HG03280 (cell line): Measurements from ENCODE around the gene OR52A1.
A peak's percentile ranks its signal among the peaks of the same experiment; 100 is the strongest.

ENCODE experiments used
- ATAC-seq: cut with Tn5 transposase; IDR thresholded peaks from one replicate; pipeline ENCODE4 v1.9.1; 2021; ENCODE audit warnings: mild to moderate bottlenecking, moderate library complexity; ENCODE audit not compliant: unreplicated experiment

The OR52A1 gene

DNA sequence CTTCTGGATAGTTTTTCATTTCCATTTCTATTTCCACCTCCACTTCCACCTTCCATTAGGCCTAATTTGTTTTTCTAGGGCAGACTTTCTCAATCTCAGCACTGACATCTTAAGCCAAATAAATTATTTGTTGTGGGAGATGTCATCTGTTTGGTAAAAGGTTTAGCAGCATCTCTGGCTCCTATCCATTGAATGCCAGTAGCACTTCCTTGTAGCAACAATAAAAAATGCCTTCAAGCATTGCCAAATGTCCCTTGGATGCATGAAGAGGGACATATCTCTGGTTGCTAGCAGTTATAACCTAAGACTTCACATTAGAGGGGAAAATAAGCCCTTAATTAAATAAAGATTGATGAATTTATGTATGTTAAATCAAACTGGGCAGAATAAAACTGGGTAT is 18.3 kb downstream of the OR52A1 start:
- ATAC-seq = no peak

DNA sequence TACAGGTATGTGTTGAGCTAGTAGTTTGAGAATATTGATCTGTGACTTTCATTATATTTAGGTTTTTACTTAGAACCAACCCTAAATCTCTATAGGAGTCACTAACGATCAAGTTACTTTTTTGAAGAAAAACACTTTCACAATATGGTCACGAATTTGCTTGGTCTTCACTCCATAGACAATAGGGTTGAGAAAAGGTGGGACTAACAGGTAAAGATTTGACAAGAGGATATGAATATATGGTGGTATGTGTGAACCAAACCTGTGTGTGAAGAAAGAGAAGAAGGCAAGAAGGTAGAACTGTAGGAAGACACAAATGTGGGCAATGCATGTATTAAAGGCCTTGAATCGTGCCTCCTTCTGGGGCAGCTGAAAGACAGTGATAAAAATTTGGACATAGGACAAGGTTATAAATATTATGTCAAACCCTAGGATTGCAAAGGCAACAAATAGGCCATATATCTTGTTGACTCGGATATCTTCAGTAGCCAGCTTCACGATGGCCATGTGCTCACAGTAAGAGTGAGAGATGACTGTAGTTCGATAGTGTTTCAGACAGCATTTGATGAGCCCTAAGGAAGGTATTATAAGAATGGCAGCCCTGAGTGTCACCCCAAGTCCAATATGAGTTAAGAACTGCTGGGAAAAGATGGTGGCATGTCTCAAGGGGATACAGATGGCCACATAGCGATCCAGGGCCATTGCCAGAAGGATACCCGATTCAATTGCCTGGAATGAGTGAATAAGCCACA is 22.8 kb downstream of the OR52A1 start:
- no peak for ATAC-seq

DNA sequence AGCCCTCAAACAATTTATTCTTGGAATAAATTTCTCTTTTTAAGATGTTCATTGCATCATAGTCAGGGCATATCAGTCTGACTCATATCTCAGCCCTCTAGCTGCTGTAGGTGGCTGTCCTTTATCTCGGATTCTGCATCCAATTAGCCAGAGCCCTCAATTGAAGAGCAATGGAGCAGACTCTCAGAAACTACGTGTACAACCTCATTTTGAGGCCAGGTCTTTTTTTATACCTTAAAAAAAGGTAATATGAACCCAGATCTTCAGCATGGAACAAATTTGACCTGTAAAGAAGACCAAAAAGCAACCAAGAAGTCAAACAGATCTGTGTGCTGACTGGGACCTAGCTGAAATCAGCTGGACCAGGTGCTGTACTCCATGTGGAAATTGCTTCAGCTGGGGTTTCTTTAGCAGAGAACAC is 25.1 kb downstream of the OR52A1 start:
- ATAC-seq = no peak

DNA sequence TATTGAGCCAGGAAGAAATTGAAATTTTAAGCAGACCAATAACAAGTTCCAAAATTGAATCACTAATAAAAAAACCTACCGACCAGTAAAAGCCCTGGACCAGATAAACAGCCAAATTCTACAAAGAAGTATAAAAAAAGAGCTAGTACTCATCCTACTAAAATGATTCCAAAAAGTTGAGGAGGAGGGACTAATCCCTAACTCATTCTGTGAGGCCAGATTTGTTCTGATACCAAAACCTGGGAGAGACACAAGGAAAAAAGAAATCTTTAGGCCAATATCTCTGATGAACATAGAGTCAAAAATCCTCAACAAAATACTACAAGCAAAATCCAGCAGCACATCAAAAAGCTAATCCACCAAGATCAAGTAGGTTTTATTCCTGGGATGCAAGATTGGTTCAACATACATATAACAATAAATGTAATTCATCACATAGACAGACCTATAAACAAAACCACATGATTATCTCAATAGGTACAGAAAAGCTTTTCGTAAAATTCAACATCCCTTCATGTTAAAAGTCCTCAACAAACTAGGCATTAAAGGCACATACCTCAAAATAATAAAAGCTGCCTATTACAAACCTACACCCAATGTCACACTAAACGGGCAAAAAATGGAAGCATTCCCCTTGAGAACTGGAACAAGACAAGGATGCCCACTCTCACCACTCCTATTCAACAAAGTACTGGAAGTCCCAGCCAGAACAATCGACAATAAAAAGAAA is 29.5 kb downstream of the OR52A1 start:
- ATAC-seq = no peak

DNA sequence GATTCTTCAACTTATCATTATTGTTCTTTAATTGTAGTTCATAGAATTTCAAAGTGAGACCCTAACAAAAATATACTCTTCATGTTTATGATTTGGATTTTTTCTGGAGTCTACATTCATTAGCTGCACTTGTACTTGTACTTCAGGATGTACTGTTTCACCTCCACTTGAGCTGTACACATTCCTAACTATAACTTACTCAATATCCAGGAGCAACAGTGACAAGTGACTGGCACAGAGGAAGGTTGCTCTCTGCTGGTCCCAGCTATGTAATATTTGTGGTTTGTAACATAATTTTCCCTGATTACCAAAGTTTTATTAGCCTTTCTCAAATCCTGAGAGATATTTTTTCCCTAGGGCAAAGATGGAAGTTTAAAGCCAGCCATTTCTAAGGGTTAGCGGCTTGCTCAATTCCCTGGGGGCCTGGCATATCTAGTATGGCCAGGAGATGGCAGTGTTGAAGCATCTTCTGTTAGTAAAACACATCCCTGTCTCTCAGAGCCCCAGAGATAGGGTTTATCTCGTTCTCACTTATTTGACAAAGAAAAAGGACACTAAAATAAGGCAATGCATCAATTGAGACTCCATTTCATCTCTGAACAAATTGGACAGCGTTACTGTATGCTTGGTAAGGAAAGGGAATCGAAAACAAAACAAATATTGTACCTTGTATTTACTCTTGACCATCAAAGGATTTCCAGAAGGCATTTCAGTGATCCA is 30.6 kb downstream of the OR52A1 start:
- peak; percentile 95 for ATAC-seq

DNA sequence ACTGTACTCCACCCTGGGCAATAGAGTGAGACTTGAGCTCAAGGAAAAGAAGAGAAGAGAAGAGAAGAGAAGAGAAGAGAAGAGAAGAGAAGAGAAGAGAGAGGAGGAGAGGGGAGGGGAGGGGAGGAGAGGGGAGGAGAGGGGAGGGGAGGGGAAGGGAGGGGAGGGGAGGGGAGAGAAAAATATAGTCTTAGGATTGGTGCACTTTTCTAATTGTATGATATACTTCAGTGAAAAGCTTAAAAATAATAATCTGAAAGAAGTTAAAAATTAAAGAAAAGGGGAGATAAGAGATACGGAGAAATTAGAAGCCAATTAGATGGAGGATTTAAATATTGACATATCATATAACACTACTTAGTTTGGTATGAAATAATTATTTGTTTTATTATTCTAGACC is 35.7 kb downstream of the OR52A1 start:
- no peak for ATAC-seq

DNA sequence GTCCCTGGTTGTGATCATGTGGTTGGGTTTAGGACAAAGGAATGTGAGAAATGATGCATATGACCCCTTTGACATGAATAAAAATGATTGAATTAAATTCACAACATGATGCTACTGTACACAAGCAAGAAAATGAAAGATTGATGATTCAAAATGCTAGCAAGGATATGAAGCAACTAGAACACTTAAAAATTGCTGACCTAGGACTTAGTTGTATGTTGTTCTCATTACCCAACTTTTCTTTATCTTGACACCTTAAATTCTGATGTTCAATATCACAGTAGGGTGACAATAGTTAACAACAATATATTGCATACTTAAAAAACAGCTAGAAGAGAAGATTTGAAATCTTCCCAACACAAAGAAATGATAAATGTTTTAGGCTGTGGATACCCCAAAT is 37.0 kb downstream of the OR52A1 start:
- no peak for ATAC-seq

DNA sequence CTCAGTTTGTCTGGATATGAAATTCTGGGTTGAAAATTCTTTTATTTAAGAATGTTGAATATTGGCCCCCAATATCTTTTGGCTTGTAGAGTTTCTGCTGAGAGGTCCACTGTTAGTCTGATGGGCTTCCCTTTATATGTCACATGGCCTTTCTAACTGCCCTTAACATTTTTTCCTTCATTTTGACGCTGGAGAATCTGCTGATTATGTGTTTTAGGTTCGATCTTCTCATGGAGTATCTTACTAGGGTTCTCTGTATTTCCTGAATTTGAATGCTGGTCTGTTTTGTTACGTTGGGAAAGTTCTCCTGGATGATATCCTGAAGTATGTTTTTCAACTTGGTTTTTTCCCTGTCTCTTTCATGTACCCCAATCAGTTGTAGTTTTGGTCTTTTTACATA is 39.2 kb downstream of the OR52A1 start:
- ATAC-seq = no peak

DNA sequence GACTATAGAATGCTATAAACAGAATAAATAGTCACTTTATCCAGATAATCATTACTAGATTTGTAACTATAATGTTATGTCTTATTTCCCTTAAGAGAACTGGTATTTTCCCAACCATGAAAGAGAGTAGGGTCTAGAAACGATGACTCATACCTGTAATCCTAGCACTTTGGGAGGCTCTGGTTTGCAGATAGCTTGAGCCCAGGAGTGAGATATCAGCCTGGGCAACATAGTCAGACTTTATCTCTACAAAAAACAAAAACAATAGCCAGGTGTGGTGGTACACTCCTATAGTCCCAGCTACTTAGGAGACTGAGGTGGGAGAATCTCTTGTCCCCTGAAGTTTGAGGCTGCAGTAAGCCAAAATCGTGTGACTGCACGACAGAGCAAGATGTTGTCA is 47.3 kb downstream of the OR52A1 start:
- no peak for ATAC-seq

DNA sequence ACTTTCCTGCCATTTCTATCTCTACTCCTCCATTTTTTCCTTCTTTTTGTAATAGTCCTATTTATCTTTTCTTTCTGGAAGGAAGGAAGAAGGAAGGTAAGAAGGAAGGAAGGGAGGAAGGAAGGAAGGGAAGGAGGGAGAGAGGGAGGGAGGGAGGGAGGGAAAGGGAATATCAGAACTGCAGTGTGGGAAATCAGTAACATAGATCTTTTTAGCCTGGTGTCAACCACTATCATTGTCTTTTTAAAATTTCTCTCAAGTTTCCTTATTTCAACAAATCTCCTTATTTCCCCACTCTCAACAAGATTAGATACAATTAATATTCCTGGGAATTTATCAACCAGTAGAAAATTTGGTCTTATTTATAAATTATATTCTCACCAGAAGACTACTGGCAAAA is 51.5 kb downstream of the OR52A1 start:
- ATAC-seq = no peak

DNA sequence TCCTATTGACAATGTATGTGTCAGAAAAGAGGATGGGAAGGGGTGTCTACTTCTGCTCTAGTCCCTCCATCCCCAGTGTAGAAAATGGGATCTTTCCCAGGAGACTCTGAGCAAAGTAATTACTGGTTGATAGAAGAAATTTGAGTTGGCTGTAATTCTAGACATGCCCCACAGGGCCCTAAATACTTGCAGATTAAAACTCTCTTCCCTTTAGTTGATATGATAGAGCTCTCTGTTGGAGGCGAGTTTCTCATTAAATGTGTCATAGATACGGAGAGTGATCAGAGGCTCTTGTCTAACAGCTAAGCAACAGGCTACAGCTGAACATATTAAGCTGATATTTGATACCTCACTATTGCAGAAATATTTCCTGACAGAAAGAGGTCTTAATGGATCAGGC is 52.3 kb downstream of the OR52A1 start:
- ATAC-seq = no peak

DNA sequence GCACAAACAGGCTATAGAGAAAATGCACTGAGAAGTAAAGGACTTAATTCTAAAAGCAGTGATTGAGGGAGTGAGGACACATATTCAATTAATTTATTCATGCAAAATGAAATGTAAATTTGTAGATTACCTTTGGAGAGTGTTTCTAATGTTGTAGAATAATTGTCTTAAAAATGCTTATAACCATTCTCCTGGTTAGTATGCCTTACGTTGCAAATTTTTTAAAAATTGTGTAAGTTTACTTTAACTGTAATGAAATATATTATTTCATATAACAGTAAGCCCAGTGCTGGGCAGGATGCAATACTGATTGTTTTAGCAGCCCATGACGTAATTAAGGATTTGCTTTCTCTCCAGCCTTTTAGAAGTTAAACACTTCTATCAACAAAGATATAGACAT is 58.5 kb downstream of the OR52A1 start:
- ATAC-seq = no peak
